ENCODE results near the gene AHDC1. TPM values are rescaled to one million over a fixed set of nuclear protein-coding genes. Genes with fewer than 3 reads are reported as not detected.

Gene AHDC1
- total RNA-seq, 2 experiments from 2014 or later = 7.7 to 10.1 TPM

DNA sequence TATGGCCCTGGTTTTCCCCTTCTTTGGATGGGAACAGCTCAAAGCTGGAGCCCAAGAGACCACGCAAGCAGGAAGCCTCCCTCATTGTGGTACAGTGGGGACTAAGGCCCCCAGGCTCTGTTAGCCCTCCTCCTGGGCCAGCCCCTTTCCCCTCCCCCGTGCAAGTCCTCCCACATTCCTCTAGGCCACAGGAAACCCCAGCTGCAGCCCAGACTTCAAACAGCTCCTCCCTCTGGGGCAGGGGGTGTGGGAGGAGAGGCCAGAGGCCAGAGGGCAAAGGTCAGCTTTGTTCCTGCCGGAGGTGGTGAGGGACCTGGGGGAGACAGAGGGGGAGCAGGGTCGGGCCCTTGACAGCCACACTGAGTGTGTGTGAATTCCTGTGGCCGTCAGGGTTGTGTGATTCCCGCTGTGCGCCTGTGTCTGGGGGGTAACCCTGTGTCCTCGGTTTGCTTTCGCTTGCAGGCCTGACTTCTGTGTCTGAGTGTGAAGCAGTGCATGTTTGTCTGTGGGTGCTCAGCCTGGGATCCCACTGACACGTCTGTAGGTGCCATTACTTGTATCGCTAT lies 3.4 kb upstream of the AHDC1 start:
- intact Hi-C loops (cut with micrococcal nuclease) = loop anchor here (5.0 kb wide), 1 partner anchor 165 kb away; the partner anchor contains the start of gene STX12
- Mint-ChIP-seq H3K36me3 (ENCODE audit: low read depth) (no peaks in the 10 kb centered on the region), H3K27me3 (ENCODE audit: low read depth) (no peaks in the 10 kb centered on the region), H3K4me3 (no peak overlapping the region), H3K27ac (no peak overlapping the region), H3K4me1 (ENCODE audit: low read depth) (peaks cover 13% of the 10 kb centered on the region), H3K9me3 (no peaks in the 10 kb centered on the region)
- no peak for DNase-seq
- CTCF ChIA-PET = interaction anchor here (0.6 to 6.7 kb wide), 49 partner anchors 9 to 496 kb away, joined by 3 to 263 read pairs (median 5); partner anchors contain the start of genes FAM76A, IFI6 and SYTL1

DNA sequence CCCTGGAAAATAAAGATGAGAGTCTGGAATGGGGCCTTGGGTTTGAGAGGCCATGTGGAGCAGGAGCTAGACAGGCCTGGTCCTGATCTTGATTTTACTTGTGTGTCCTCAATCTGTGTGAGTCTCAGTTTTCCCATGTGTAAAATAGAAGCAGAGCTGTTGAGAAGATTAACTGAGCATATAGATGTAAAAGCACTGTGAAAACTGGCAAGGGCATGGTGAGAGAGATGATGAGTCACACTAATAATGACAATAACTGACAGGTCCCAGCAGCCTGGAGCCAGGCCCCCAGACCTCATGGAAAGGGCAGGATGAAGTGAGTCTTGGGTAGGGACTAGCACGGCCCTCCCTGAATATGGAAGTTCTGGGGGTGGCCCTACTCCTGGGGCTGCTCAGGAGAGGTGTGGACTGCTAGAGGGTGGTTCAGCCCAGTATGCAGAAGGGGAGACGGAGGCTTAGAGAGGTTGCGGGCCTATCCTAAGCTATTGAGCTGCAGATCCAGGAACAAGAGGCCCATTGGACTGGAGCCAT lies 2.8 kb upstream of the AHDC1 start:
- CTCF ChIA-PET = interaction anchor here (0.5 to 6.7 kb wide), 46 partner anchors 10 to 495 kb away, joined by 3 to 263 read pairs (median 4); partner anchors contain the start of genes IFI6 and SYTL1
- no peaks in the 10 kb centered on the region for H3K27me3 Mint-ChIP-seq (ENCODE audit: low read depth)
- H3K9me3 Mint-ChIP-seq = no peaks in the 10 kb centered on the region
- no peak overlapping the region for H3K27ac Mint-ChIP-seq
- intact Hi-C loops (cut with micrococcal nuclease) = loop anchor here (1.0 to 5.0 kb wide), 7 partner anchors 38 to 305 kb away; partner anchors contain the start of gene STX12
- H3K36me3 Mint-ChIP-seq (ENCODE audit: low read depth) = no peaks in the 10 kb centered on the region
- peaks cover 14% of the 10 kb centered on the region for H3K4me1 Mint-ChIP-seq (ENCODE audit: low read depth)
- peak; percentile 19 for DNase-seq
- H3K4me3 Mint-ChIP-seq = no peak overlapping the region

DNA sequence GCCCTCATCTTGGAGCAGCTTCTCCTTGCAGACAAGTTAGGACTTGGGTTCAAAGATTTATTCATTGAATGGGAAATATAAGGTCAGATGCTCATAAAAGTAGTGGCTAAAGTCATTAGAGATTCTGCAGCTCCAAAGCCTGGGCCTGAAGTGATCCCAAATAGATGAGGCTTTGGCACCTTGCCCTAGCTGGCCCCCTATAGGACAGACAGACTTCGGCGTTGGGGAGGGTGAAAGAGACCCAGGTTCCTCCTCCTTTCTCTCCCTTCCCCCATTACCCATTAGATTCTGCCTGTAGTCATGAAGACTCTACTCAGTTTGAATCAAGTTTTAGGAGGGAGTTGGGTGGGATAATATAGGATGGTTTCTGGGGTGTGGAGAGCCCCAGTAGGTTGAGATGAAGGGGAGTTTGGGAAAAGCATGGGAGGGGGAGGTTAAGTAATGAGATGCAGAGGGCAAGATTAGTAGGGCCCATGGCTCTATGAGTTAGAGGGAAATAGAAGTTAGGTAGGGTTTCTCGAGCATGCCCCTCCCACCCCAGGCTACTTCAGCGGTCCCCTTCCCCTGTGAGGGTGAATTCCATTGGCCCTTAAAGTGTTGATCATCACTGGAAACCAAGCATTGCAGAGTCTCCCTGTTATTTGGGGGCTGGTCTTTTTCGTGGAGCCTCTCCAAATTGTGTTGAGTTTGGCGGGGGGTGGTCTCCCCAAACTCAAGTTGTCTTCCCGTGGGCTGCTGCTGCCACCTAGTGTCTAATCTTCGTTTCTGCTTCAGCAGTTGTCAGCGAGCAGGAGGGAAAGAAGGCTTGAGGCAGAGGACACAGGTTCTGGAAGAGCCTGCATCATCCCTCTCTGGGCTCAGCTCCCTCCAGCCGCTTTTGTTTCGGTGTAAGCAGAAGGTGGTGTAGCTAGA lies 2.1 kb upstream of the AHDC1 start:
- intact Hi-C loops (cut with micrococcal nuclease) = loop anchor here (1.0 to 5.0 kb wide), 7 partner anchors 38 to 305 kb away; partner anchors contain the start of gene STX12
- H3K27me3 Mint-ChIP-seq (ENCODE audit: low read depth) = no peaks in the 10 kb centered on the region
- CTCF ChIA-PET = interaction anchor here (0.5 to 6.7 kb wide), 56 partner anchors 8 to 863 kb away, joined by 3 to 263 read pairs (median 4); partner anchors contain the start of genes IFI6 and SYTL1
- H3K4me3 Mint-ChIP-seq = no peak overlapping the region
- DNase-seq = peak; percentile 79
- H3K36me3 Mint-ChIP-seq (ENCODE audit: low read depth) = no peaks in the 10 kb centered on the region
- no peak overlapping the region for H3K27ac Mint-ChIP-seq
- H3K4me1 Mint-ChIP-seq (ENCODE audit: low read depth) = peaks cover 18% of the 10 kb centered on the region
- no peaks in the 10 kb centered on the region for H3K9me3 Mint-ChIP-seq

DNA sequence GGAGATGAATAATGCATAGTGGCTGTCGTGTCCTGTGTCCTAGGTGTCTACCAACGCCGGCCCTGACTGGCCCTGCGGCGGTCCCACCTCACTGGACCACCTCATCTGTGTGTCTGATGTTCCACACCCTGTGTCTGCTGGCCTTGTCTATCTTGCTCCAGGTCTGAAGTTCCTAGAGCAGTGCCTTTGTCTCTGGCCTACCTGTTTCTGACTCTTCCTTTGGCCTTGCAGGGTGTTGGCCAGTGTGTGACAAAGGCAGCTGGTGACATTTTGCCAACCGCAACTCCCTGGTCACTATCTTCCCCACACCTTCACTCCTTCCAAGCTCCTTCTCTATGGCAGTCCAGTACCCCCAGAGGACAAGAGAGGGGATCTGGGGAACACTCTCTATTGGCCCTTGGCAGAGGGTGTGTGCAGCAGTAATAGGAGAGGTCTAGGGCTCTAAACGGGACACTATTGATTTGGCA lies 1.4 kb upstream of the AHDC1 start:
- Mint-ChIP-seq H3K27ac (no peak overlapping the region), H3K36me3 (ENCODE audit: low read depth) (no peaks in the 10 kb centered on the region), H3K9me3 (no peaks in the 10 kb centered on the region), H3K27me3 (ENCODE audit: low read depth) (no peaks in the 10 kb centered on the region), H3K4me3 (peak overlapping the region; percentile 85), H3K4me1 (ENCODE audit: low read depth) (peaks cover 25% of the 10 kb centered on the region)
- CTCF ChIA-PET = interaction anchor here (0.7 to 6.7 kb wide), 22 partner anchors 8 to 862 kb away, joined by 3 to 263 read pairs (median 7); partner anchors contain the start of gene IFI6
- intact Hi-C loops (cut with micrococcal nuclease) = loop anchor here (5.0 kb wide), 1 partner anchor 167 kb away; the partner anchor contains the start of gene STX12
- no peak for DNase-seq

DNA sequence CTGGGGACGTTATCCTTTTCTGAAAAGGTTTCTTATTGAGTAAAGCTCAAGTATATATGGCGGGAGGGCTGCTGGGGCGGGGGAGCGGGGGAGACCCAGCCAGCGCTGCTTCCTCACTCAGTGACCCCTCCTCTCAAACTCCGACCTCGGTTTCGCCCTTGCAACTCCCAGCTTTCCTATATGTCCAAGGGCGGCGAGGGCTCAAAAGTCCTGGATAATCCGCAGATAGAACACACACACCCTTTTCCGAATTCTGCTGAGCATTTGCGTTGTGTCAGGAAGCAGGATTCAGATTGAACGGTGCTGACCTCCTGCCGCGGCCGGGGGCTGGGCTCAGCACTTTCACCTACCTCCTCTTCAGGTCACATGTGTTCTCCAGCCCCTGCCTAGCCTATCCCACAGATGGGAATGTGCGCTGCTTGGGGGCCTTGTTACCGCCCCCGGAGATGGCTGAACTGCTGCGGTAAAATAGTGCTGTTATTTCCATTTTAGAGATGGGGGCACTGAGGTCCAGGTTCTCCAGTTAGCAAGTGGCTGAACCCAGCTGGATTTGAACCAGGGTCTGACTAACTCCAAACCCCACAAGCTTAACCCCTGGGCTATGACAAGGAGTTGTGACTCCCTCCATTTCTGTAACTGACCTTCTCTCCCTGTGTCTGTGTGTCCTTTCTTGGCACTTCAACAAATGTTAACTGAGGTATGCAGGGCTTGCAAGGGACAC lies 795 bp upstream of the AHDC1 start:
- DNase-seq = no peak
- peak overlapping the region; percentile 85 for H3K4me3 Mint-ChIP-seq
- peaks cover 31% of the 10 kb centered on the region for H3K4me1 Mint-ChIP-seq (ENCODE audit: low read depth)
- no peaks in the 10 kb centered on the region for H3K36me3 Mint-ChIP-seq (ENCODE audit: low read depth)
- H3K27me3 Mint-ChIP-seq (ENCODE audit: low read depth) = no peaks in the 10 kb centered on the region
- H3K9me3 Mint-ChIP-seq = no peaks in the 10 kb centered on the region
- H3K27ac Mint-ChIP-seq = no peak overlapping the region
- intact Hi-C loops (cut with micrococcal nuclease) = loop anchor here (1.0 to 5.0 kb wide), 2 partner anchors 168 to 212 kb away; partner anchors contain the start of genes GPR3 and STX12
- CTCF ChIA-PET = interaction anchor here (0.7 to 6.7 kb wide), 18 partner anchors 8 to 305 kb away, joined by 3 to 263 read pairs (median 8); partner anchors contain the start of gene IFI6

DNA sequence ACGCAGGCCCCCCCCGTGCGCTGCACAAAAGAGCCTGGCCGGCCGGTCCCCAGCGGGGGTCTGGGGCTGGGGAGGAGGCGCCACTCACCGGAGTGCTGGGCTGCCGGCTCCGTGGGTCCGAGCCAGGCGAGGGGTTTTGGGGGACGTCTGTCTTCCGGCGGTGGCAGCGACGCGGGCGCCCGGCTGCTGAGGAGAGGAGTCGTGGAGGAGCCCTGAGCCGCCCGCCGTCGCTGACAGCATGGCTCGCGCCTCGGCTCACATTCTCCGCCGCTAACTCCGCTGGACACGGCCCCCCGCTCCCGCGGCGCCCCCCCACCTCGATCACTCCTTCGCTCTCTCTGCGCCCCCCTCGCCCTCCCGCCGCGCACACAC lies 649 bp downstream of the AHDC1 start:
- Mint-ChIP-seq H3K27ac (no peak overlapping the region), H3K9me3 (no peaks in the 10 kb centered on the region), H3K4me1 (ENCODE audit: low read depth) (peaks cover 45% of the 10 kb centered on the region), H3K36me3 (ENCODE audit: low read depth) (no peaks in the 10 kb centered on the region), H3K4me3 (peak overlapping the region; percentile 85), H3K27me3 (ENCODE audit: low read depth) (no peaks in the 10 kb centered on the region)
- CTCF ChIA-PET = interaction anchor here (1.6 to 6.7 kb wide), 5 partner anchors 11 to 78 kb away, joined by 5 to 263 read pairs (median 42); partner anchors contain the start of gene IFI6
- intact Hi-C loops (cut with micrococcal nuclease) = no loop called here
- DNase-seq = peak; percentile 36

DNA sequence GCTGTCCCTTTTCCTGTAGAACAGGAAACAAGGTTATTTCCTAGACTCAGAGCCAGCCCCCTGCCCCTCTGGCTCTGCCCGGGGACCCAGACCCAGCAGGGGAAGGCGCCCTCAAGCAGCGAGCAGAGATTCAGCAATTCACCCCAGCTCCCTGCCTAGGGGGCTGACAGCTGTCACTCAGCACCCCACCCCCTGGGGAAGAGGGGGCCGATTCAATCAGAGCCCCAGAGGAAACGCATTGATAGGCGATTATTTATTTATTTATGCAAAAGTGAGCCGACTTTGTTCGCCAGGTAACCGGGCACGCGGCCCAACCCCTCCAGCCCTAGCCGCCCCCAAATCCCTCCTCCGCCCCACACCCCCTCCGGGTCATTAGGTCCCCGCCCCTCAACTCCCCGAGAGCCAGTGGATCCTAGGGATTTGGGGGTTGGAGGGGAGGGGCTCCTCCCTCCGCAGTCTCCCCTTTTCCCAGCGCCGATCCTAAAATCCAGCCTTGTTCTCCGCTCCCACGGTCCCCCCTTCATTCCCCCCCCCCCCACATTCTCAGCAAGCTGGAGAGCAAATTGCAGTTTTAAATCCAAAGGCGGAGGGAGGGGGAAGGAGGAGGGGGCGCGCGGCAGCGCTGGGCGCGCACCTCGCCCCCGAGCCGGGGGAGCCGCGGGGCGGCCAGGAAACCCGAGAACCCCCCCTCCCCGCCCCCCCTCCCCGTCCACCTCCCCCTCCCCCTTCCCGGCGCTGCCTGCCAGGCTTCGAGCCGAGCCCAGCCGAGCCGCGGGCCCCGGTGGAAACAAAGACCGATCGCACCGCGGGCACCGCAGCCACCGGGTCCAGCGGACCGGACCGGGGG lies 1.3 kb downstream of the AHDC1 start:
- peak; percentile 51 for DNase-seq
- Mint-ChIP-seq H3K27me3 (ENCODE audit: low read depth) (no peaks in the 10 kb centered on the region), H3K4me1 (ENCODE audit: low read depth) (peaks cover 45% of the 10 kb centered on the region), H3K4me3 (peak overlapping the region; percentile 85), H3K36me3 (ENCODE audit: low read depth) (no peaks in the 10 kb centered on the region), H3K9me3 (no peaks in the 10 kb centered on the region), H3K27ac (no peak overlapping the region)
- CTCF ChIA-PET = interaction anchor here (0.8 to 5.7 kb wide), 5 partner anchors 34 to 245 kb away, joined by 3 to 33 read pairs (median 3); no protein-coding TSS in a partner anchor
- intact Hi-C loops (cut with micrococcal nuclease) = no loop called here

DNA sequence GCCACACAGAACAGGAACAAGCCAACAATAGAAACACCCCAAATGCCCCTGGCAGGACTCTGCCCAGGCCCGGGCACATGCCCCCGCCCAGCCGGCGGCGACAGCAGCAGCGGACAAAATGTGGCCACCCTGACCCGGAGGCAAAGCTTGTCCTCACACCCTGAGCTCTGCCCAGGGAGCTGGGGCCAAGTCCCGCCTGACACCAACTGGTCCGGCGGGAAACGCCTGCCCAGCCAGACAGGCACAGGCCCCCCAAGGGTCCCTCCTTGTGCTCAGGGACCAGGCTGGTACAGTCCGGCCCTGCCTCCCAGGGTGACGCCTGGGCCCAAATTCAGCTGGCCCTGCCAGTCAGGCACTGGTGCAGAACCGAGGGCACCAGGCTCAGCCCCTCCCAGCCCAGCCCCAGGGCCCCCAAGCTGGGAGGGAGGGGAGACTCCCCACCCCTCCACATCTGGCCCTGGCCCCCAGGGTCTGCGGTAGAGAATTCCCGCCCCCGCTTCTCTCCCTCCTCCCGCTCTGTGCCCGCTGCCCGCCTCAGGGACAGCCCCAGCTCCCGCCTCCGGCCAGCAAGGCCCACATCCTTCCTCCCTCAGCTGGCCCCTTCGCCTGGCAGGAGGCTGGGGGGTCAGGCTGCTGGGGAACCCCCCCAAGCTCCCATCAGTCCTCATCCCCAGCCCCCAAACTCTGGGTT lies 2.0 kb downstream of the AHDC1 start:
- Mint-ChIP-seq H3K27ac (no peak overlapping the region), H3K9me3 (no peaks in the 10 kb centered on the region), H3K4me3 (peak overlapping the region; percentile 69), H3K27me3 (ENCODE audit: low read depth) (no peaks in the 10 kb centered on the region), H3K4me1 (ENCODE audit: low read depth) (peaks cover 45% of the 10 kb centered on the region), H3K36me3 (ENCODE audit: low read depth) (no peaks in the 10 kb centered on the region)
- intact Hi-C loops (cut with micrococcal nuclease) = no loop called here
- CTCF ChIA-PET = interaction anchor here (0.8 to 5.7 kb wide), 7 partner anchors 33 to 244 kb away, joined by 3 to 33 read pairs (median 3); no protein-coding TSS in a partner anchor
- no peak for DNase-seq

DNA sequence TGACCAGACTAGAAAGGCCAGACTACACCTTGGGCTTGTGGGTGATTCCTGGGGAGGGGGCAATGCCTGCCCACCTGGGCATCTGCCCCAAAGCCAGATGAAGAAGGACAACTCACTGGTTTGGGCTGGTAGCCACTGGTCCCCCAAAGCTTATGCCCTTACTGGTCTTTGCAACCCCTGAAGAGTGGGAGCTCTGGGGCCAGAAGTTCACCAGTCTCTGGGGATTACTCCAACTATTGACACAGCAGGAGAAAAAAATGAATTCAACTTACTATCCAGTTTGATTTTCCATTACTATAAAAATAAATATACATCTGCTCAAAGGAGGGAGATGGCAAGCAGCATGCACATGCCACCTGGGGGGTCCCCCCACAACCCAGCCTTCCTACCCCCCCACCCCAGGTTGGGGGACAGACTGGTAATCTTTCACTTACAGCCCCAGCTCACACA lies 2.6 kb downstream of the AHDC1 start:
- intact Hi-C loops (cut with micrococcal nuclease) = no loop called here
- peaks cover 39% of the 10 kb centered on the region for H3K4me1 Mint-ChIP-seq (ENCODE audit: low read depth)
- no peak overlapping the region for H3K4me3 Mint-ChIP-seq
- H3K9me3 Mint-ChIP-seq = no peaks in the 10 kb centered on the region
- H3K27ac Mint-ChIP-seq = no peak overlapping the region
- CTCF ChIA-PET = interaction anchor here (0.8 to 5.7 kb wide), 8 partner anchors 8 to 208 kb away, joined by 3 to 33 read pairs (median 3); no protein-coding TSS in a partner anchor
- no peak for DNase-seq
- H3K36me3 Mint-ChIP-seq (ENCODE audit: low read depth) = no peaks in the 10 kb centered on the region
- H3K27me3 Mint-ChIP-seq (ENCODE audit: low read depth) = no peaks in the 10 kb centered on the region

DNA sequence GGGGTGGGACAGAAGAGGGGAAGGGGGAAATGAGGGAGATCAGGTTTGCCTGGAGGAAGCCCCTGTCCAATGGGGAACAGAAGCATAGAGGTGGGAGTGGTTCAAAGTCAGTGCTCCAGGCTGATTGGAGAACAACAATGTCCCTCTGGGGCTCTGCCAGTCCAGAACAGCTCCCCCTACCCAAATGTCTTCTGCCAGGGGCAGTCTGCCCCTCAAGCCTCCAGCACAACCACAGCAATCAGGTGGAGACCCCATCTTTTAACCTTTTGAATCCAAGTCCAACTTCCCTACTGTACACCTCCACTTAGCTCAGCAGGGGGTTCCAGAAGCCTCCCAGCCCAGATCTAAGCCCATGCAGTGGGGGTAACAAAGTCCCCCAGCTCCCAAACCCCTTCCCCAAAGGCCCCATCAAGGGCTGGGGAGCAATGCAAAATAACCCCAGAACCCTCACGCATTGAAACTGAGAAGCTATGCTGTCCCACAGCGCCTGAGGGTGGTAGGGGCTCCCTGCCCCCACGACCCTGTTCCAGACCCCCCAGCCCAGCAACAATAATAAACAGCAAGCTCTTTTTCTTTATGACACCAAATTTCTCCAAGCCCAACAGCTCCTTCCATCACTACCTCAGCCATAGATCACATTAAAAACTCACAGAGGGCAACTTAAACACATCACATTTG lies 3.3 kb downstream of the AHDC1 start:
- H3K9me3 Mint-ChIP-seq = no peaks in the 10 kb centered on the region

More for the DNA sequence above, 3.3 kb downstream of the AHDC1 start:
- no peak for DNase-seq
- intact Hi-C loops (cut with micrococcal nuclease) = no loop called here
- Mint-ChIP-seq H3K27ac (peak overlapping the region; percentile 39), H3K4me3 (no peak overlapping the region), H3K36me3 (ENCODE audit: low read depth) (no peaks in the 10 kb centered on the region), H3K27me3 (ENCODE audit: low read depth) (no peaks in the 10 kb centered on the region), H3K4me1 (ENCODE audit: low read depth) (peaks cover 35% of the 10 kb centered on the region)
- CTCF ChIA-PET = interaction anchor here (0.6 to 5.7 kb wide), 8 partner anchors 8 to 205 kb away, joined by 3 to 33 read pairs (median 3); no protein-coding TSS in a partner anchor
